ENCODE measurements around the gene FOS. TPM values are rescaled to one million over a fixed set of nuclear protein-coding genes. Genes with fewer than 3 reads are reported as not detected.
A peak's percentile ranks its signal among the peaks of the same experiment; 100 is the strongest.

The FOS gene
- total and polyA plus RNA-seq, 12 donors: 9.3 to 173 (median 53.2) TPM

- 1% methylated on average over 9 of the region's 9 CpGs for WGBS, 2 donors
- peak overlapping the region; percentile 82 to 99 (median 94) for H3K27ac ChIP-seq
- H3K27me3 ChIP-seq: no peaks in the 10 kb centered on the region
- no peak for DNase-seq
- intact Hi-C loops (cut with DNase I): loop anchor here in 8 of 10 donors (1.0 to 10.0 kb wide), 11 partner anchors 16 to 360 kb away; partner anchors contain the start of genes FOS (in 4 of the 8) and TMED10 (in 3 of the 8)
- H3K9me3 ChIP-seq: no peaks in the 10 kb centered on the region
- no peaks in the 10 kb centered on the region for H3K36me3 ChIP-seq
- H3K4me3 ChIP-seq: peak overlapping the region; percentile 26 to 80 (median 67)
- H3K4me1 ChIP-seq: peaks cover 5 to 59% (median 26%) of the 10 kb centered on the region in 9 donors
- peak in 2 of 9 donors; percentile 20 to 22 for TF ChIP-seq CTCF (IDR thresholded peaks at IDR 0.05)
- peak in 3 of 8 donors; percentile 1 to 5 (median 1) for ATAC-seq
Measured at GRCh38 chr14:75294649-75295033, 16.0 kb downstream of the FOS start.

GRCh38 chr14:75295061-75295461, 16.4 kb downstream of the FOS start:
- WGBS, 2 donors: 2 to 3% methylated on average over 18 of the region's 18 CpGs
- intact Hi-C loops (cut with DNase I): loop anchor here in 8 of 10 donors (1.0 to 10.0 kb wide), 9 partner anchors 16 to 360 kb away; partner anchors contain the start of genes FOS (in 2 of the 8) and TMED10 (in 2 of the 8)

GRCh38 chr14:75295491-75296345, 17.1 kb downstream of the FOS start:
- peaks cover 5 to 70% (median 26%) of the 10 kb centered on the region in 9 donors for H3K4me1 ChIP-seq
- ATAC-seq: peak in 7 of 8 donors; percentile 9 to 58 (median 30)
- intact Hi-C loops (cut with DNase I): loop anchor here in 8 of 10 donors (1.0 to 10.0 kb wide), 9 partner anchors 17 to 361 kb away; partner anchors contain the start of genes FOS (in 2 of the 8) and TMED10 (in 2 of the 8)

More at GRCh38 chr14:75295061-75295461, 16.4 kb downstream of the FOS start:
- DNase-seq (peak; percentile 61 to 69), ATAC-seq (peak; percentile 7 to 70 (median 41))
- H3K27me3 ChIP-seq: no peaks in the 10 kb centered on the region
- peaks cover 5 to 63% (median 26%) of the 10 kb centered on the region in 9 donors for H3K4me1 ChIP-seq
- H3K9me3 ChIP-seq: no peaks in the 10 kb centered on the region
- H3K4me3 ChIP-seq: peak overlapping the region; percentile 26 to 80 (median 67)
- peak in 1 of 9 donors; percentile 6 for TF ChIP-seq CTCF (IDR thresholded peaks at IDR 0.05)
- H3K27ac ChIP-seq: peak overlapping the region; percentile 82 to 99 (median 94)
- H3K36me3 ChIP-seq: no peaks in the 10 kb centered on the region

More at GRCh38 chr14:75295491-75296345, 17.1 kb downstream of the FOS start:
- 5 to 6% methylated on average over 19 of the region's 19 CpGs for WGBS, 2 donors
- H3K9me3 ChIP-seq: no peaks in the 10 kb centered on the region
- H3K27me3 ChIP-seq: no peaks in the 10 kb centered on the region
- TF ChIP-seq CTCF (IDR thresholded peaks at IDR 0.05): peak; percentile 86 to 99 (median 96)
- peak; percentile 82 to 83 for DNase-seq
- peak overlapping the region; percentile 82 to 99 (median 94) for H3K27ac ChIP-seq
- peak overlapping the region; percentile 21 to 80 (median 67) for H3K4me3 ChIP-seq
- H3K36me3 ChIP-seq: no peaks in the 10 kb centered on the region

All from heart right ventricle (tissue), 16 donors.